GM19238 (cell line): Measurements from ENCODE around the gene BICRA.
"Not testable (repeated sequence)": the region's sequence is repeated elsewhere in the genome, so short reads cannot be mapped to it uniquely, and the experiment has no call there.

Experiments used
- DNase-seq: peaks from one replicate; pipeline ENCODE4 v3.0.0; 2011; ENCODE audit warnings: low spot score; ENCODE audit not compliant: insufficient read length

BICRA gene

GRCh38 chr19:47630594-47630993 lies 21.7 kb downstream of the BICRA start:
- no peak for DNase-seq

GRCh38 chr19:47631681-47632446 lies 22.9 kb downstream of the BICRA start:
- no peak for DNase-seq

GRCh38 chr19:47633517-47633916 lies 24.6 kb downstream of the BICRA start:
- no peak for DNase-seq

GRCh38 chr19:47633996-47634395 lies 25.1 kb downstream of the BICRA start:
- no peak for DNase-seq

- not testable (repeated sequence) for DNase-seq
Measured at GRCh38 chr19:47635152-47635754, 26.3 kb downstream of the BICRA start.

DNA sequence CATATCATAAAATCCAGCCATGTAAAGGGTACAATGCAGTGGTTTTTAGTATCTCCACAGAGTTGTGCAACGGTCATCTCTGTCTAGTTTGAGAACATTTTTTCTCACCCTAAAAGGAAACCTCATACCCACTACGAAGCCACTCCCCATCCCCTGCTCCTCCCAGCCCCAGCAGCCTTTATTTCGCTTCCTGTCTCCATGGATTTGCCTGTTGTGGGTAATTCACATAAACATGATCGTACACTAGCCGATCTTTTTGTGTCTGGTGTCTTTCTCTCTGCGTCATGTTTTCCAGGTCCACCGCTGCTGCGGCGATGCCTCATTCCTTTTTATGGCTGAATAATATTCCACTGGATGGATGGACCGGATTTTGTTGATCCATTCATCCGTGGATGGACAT lies 28.6 kb downstream of the BICRA start:
- no peak for DNase-seq

GRCh38 chr19:47641891-47642485 lies 33.1 kb downstream of the BICRA start:
- no peak for DNase-seq

DNA sequence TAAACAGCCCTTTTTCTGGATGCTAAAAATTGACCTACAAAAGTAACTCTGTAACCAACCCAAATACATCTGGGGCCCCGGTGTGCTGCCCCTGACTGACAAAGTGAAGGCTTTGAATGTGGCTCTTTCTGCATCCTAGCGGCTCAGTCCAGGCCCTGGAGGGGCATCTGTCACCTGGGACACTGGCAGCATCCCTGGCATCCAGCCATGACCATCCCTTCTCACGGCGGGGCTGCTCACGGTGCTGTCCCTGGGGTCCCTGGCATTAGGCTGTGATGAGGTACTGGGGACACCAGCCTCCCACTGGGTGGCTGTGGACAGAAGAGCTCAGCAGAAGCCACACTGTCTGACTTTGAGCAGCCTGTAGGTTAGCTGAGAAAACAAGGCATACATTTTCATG lies 34.3 kb downstream of the BICRA start:
- DNase-seq = no peak

GRCh38 chr19:47644199-47644598 lies 35.3 kb downstream of the BICRA start:
- no peak for DNase-seq

DNA sequence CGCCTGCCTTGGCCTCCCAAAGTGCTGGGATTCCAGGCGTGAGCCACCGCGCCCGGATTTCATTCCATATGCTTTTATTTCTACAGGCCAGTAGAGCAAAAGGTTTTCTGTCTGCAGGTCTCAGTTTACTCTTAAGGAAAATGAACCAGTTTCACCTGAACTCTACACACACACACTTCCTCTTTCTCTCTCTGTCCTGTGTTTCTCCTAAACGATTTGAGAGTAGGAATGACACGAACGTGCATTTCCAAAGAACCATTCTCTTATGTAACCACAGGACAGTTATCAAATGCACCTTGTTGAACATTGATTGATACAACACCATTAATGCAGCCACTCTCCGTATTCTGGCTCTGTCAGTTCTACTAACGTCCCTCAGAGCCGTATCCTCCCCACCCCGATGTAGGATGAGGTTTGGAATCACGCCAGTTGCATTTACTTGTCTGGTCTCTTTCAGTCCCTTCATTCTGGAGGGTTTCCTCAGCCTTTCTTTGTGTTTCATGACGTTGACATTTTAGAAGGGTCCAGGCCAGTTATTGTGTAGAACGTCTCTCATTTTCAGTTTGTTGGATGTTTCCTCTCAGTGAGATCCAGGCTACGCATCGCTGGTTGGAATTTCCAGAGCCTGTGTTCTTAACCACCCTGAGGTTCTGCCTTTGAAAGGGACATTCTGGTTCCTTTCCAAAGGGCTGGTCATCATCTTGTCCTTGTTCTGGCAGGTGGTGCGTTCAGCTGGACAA lies 36.0 kb downstream of the BICRA start:
- no peak for DNase-seq

DNA sequence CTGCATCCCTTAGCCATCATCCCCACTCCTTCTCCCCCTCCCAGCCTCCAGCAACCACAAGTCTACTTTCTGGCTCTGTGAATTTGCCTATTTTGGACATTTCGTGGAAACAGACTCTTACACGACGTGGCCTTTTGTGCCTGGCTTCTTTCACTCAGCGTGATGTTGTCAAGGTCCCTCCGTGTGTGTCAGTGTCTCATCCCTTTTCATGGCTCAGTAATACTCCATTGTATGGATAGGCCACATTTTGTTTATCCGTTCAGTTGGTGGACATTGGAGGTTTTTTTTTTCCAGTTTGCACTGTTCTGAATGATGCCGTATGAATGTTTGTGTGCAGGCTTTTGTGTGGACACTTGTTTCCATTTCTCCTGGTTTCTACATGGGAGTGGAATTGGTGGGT lies 38.0 kb downstream of the BICRA start:
- DNase-seq = no peak

GRCh38 chr19:47649588-47649987 lies 40.7 kb downstream of the BICRA start:
- DNase-seq = no peak

DNA sequence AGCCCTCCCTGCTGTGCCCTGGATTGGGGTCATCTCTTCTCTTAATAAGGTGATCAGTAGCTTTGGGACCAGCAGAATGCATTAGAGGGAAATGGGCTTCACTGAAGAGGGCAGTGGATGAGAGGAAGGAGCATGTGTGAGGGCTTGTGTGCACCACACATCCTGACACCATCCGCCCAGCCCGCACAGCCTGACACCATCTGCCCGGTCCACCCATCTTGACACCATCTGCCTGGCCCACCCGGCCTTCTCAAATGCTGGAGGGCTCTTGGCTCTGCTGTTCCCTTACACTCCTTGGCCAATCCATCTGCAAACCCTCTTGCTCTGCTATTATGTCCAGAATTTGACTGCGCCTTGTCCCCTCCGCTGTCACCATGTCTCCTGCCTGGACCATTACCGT lies 41.8 kb downstream of the BICRA start:
- DNase-seq = no peak

DNA sequence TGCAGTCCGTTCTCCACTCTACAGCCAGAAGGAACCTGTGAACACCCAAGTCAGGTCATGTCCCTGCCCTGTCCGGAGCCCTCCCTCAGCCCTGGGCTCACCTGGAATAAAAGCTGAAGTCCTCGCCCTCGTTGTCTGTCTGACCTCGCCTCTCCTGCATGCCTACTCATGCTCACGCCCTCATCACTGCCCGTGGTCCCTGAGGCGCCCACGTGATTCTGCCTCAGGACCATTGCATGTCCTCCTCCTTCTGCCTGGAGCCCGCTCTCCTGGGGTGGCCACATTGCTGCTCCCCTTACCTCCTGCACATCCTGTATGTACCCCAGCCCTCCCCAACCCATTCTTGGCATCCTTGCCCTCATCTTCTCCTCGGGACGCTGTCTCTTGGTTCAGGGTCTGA lies 42.2 kb downstream of the BICRA start:
- DNase-seq = no peak

- no peak for DNase-seq
Measured at GRCh38 chr19:47651691-47652090, 42.8 kb downstream of the BICRA start.

GRCh38 chr19:47652285-47652684 lies 43.4 kb downstream of the BICRA start:
- no peak for DNase-seq

DNA sequence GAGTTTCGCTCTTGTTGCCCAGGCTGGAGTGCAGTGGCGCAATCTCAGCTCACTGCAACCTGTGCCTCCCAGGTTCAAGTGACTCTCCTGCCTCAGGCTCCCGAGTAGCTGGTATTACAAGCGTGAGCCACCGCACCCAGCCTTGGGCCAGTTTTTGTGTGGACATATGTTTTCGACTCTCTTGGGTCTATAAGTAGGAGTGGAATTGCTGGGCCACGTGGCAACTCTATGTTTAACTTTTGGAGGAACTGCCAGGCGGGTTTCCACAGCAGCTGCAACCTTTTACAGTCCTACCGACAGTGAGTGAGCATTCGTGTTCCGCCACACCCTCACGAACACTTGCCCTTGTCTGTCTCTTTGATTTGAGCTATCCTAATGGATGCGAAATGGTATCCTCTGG lies 44.9 kb downstream of the BICRA start:
- no peak for DNase-seq

DNA sequence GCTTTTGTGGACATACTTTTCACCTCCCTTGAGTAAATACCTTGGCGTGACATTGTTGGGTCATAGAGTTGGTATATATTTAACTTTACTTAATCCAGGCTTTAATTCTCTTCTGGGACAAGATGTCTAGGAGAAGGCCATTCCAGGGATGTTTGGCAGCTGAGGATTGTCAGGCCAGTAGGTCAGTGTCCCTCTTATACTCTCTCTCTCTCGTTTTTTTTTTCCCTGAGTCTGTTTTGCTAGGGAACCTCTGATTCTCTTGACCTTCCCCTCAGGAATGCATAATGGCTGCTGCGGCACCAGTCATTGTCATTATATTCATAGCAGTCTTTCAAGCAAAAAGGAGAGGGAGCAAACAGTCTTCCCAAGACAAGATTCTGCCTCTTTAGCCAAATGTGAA lies 48.8 kb downstream of the BICRA start:
- no peak for DNase-seq

- no peak for DNase-seq
Measured at GRCh38 chr19:47658431-47659348, 49.8 kb downstream of the BICRA start.

DNA sequence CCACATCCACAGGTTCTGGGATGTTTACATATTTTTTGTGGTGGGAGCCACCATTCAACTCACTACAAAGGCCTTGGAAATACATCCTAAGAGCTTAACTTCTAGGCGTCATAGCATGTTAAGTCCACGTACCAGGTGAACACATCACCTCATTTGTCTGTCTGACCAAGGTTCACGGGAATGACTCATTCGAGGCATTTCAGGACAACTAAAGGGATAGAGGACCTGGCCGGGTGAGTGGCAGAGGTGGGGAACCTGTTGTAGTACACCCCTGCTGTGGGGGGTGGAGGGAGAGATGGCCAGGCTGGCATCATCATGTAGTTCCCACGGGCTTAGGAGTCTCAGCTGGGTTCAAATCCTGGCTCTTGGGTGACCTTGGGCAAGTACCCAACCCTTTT lies 51.5 kb downstream of the BICRA start:
- no peak for DNase-seq

GRCh38 chr19:47661161-47661560 lies 52.2 kb downstream of the BICRA start:
- no peak for DNase-seq
